IPS-NIHi7 (cell line): ENCODE measurements around the gene KRIT1.

Experiments used
- DNase-seq: peaks from one replicate; pipeline ENCODE4 v3.0.0; 2012; ENCODE audit warnings: mixed read lengths; ENCODE audit errors: extremely low spot score

The KRIT1 gene

DNA sequence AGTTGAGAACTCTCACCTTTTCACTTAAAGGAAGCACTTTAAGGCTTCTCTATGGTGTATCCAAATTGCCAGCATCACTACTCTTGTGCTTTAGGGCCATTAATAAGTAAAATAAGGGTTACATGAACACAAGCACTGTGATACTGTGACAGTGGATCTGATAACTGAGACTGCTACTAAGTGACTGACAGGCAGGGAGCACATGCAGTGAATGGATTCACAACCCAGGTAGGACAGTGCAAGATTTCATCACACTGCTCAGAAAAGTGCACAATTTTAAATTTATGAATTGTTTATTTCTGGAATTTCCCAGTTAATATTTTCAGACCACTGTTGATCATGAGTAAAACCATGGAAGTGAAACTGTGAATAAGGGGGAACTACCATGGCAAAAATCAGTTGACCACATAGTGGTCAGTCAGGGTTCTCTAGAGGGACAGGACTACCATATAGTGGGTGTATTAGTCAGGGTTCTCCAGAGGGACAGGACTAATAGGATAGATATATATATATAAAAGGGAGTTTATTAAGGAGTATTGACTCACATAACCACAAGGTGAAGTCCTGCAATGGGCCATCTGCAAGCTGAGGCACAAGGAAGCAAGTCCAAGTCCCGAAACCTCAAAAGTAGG, 90.5 kb downstream of the KRIT1 start:
- DNase-seq: no peak

DNA sequence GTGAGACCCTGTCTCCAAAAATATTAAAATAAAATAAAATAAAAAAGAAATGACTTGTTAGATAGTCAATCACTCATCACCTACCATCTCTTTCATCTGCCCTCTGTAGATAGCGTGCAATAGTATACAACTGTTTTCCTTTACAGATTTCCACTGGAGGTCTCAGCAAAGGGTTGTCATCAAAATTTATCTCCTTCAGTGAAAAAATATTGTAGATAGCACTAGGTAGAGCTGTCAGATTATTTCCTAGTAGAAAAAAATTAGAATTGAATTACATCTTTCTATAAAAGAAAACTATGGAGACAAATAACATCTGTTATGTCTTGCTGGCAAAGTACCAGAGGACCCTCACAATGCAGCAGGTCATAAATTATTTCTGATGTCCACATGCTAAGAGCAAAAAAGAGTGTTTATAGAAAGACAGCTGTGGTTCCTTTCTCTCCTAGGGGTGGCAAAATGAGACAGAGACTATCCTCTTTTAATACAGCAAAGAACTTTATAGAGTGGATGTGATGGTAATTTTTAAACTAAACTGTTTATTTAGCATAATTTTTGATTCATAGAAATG, 95.2 kb downstream of the KRIT1 start:
- no peak for DNase-seq

GRCh38 chr7:92149736-92150239, 95.9 kb downstream of the KRIT1 start:
- no peak for DNase-seq
